Endothelial cell (in vitro differentiated cells): ENCODE measurements around the gene TMEM183A. TPM values are rescaled to one million over a fixed set of nuclear protein-coding genes. Genes with fewer than 3 reads are reported as not detected.

ENCODE experiments used
- DNase-seq: peaks from one replicate; pipeline ENCODE4 v3.0.0; 2021; ENCODE audit warnings: low spot score
- H3K27ac Mint-ChIP-seq: one replicate; pipeline ENCODE4 v1.8.0; 2021; ENCODE audit warnings: mixed read lengths, inconsistent platforms; ENCODE audit not compliant: unreplicated experiment
- H3K27me3 Mint-ChIP-seq: one replicate; pipeline ENCODE4 v1.8.0; 2021; ENCODE audit warnings: mild to moderate bottlenecking, moderate library complexity, mixed read lengths, inconsistent platforms; ENCODE audit not compliant: unreplicated experiment
- H3K36me3 Mint-ChIP-seq: one replicate; pipeline ENCODE4 v1.8.0; 2021; ENCODE audit warnings: mild to moderate bottlenecking, low read depth, mixed read lengths, inconsistent platforms; ENCODE audit not compliant: unreplicated experiment
- H3K4me1 Mint-ChIP-seq: one replicate; pipeline ENCODE4 v1.8.0; 2021; ENCODE audit warnings: mild to moderate bottlenecking, mixed read lengths, inconsistent platforms; ENCODE audit not compliant: unreplicated experiment
- H3K4me3 Mint-ChIP-seq: one replicate; pipeline ENCODE4 v1.8.0; 2021; ENCODE audit warnings: mild to moderate bottlenecking, mixed read lengths, inconsistent platforms; ENCODE audit not compliant: unreplicated experiment
- H3K9me3 Mint-ChIP-seq: one replicate; pipeline ENCODE4 v1.8.0; 2021; ENCODE audit warnings: mixed read lengths, inconsistent platforms; ENCODE audit not compliant: unreplicated experiment
- CTCF ChIP-seq: fragments of 200-600 bp; sonication (generic); IDR thresholded peaks from one replicate; pipeline ENCODE4 v1.5.0; 2021; ENCODE audit warnings: antibody characterized with exemption; ENCODE audit not compliant: unreplicated experiment
- long read RNA-seq: library from polyadenylated mRNA; unstranded; transcript quantifications from one replicate; pipeline ENCODE4 v2.0.0, GENCODE V29; 2020; ENCODE audit not compliant: unreplicated experiment
- total RNA-seq: library from RNA; stranded (reverse); fragmentation: NEBNext Ultra II Directional; extraction: Animal tissue kit (Norgen Biotek cat#: 25700); gene quantifications from one replicate; pipeline ENCODE4 v1.2.1, GENCODE V29; 2021; ENCODE audit not compliant: unreplicated experiment

Gene TMEM183A
- 65.5 TPM for total RNA-seq
- long read RNA-seq, transcript TMEM183A-201 (8 exons, 3,019 nt) = major isoform, 42 of 82 reads
- long read RNA-seq, partial matches to known transcripts = 7 of 82 reads
- long read RNA-seq, other reads (novel, unspliced or antisense) = 33 of 82 reads

- Mint-ChIP-seq H3K27me3 (peaks cover 8% of the 10 kb centered on the region), H3K4me3 (peak within 1 kb of the TSS; percentile 97)
Measured at GRCh38 chr1:203006948-203007871, at the start of gene TMEM183A. Gene TMEM183A, plus strand, starts transcription at chr1:203007374. Its CDS starts 92 bp downstream, at chr1:203007466.

GRCh38 chr1:202957733-202958543 is 49.2 kb upstream of the TMEM183A start, which contains the start of gene ADIPOR1:
Gene ADIPOR1, minus strand, starts transcription at chr1:202958312. Its CDS starts 7,242 bp downstream, at chr1:202951070.
- Mint-ChIP-seq H3K27me3 (peaks cover 8% of the 10 kb centered on the region), H3K4me1 (peaks cover 35% of the 10 kb centered on the region), H3K9me3 (no peaks in the 10 kb centered on the region), H3K27ac (peak within 1 kb of the TSS; percentile 93), H3K4me3 (peak within 1 kb of the TSS; percentile 97), H3K36me3 (peaks cover 17% of the 10 kb centered on the region)
- DNase-seq = peak; percentile 89
- peak; percentile 21 for TF ChIP-seq CTCF

More at GRCh38 chr1:203006948-203007871, at the start of gene TMEM183A:
- Mint-ChIP-seq H3K36me3 (peaks cover 17% of the 10 kb centered on the region), H3K4me1 (peaks cover 22% of the 10 kb centered on the region), H3K27ac (peak within 1 kb of the TSS; percentile 98), H3K9me3 (no peaks in the 10 kb centered on the region)
- peak; percentile 94 for DNase-seq
- no peak for TF ChIP-seq CTCF

- DNase-seq = no peak
Measured at GRCh38 chr1:202958544-202959275, 48.5 kb upstream of the TMEM183A start.

GRCh38 chr1:202959276-202959620 is 47.9 kb upstream of the TMEM183A start:
- H3K36me3 Mint-ChIP-seq = peaks cover 20% of the 10 kb centered on the region
- TF ChIP-seq CTCF = no peak
- peaks cover 8% of the 10 kb centered on the region for H3K27me3 Mint-ChIP-seq
- no peak for DNase-seq
- H3K27ac Mint-ChIP-seq = no peak overlapping the region
- H3K4me3 Mint-ChIP-seq = no peak overlapping the region
- H3K9me3 Mint-ChIP-seq = no peaks in the 10 kb centered on the region
- H3K4me1 Mint-ChIP-seq = peaks cover 24% of the 10 kb centered on the region

More at GRCh38 chr1:202958544-202959275, 48.5 kb upstream of the TMEM183A start:
- H3K27me3 Mint-ChIP-seq = peaks cover 8% of the 10 kb centered on the region
- peak overlapping the region; percentile 82 for H3K27ac Mint-ChIP-seq
- H3K36me3 Mint-ChIP-seq = peaks cover 20% of the 10 kb centered on the region
- peak overlapping the region; percentile 94 for H3K4me3 Mint-ChIP-seq
- no peaks in the 10 kb centered on the region for H3K9me3 Mint-ChIP-seq
- peaks cover 29% of the 10 kb centered on the region for H3K4me1 Mint-ChIP-seq
- TF ChIP-seq CTCF = no peak
